GM21515 (cell line): ENCODE measurements around the gene PEX16.
A peak's percentile ranks its signal among the peaks of the same experiment; 100 is the strongest.

Experiments used
- ATAC-seq: cut with Tn5 transposase; IDR thresholded peaks from one replicate; pipeline ENCODE4 v1.9.1; 2021; ENCODE audit not compliant: unreplicated experiment

PEX16 gene

DNA sequence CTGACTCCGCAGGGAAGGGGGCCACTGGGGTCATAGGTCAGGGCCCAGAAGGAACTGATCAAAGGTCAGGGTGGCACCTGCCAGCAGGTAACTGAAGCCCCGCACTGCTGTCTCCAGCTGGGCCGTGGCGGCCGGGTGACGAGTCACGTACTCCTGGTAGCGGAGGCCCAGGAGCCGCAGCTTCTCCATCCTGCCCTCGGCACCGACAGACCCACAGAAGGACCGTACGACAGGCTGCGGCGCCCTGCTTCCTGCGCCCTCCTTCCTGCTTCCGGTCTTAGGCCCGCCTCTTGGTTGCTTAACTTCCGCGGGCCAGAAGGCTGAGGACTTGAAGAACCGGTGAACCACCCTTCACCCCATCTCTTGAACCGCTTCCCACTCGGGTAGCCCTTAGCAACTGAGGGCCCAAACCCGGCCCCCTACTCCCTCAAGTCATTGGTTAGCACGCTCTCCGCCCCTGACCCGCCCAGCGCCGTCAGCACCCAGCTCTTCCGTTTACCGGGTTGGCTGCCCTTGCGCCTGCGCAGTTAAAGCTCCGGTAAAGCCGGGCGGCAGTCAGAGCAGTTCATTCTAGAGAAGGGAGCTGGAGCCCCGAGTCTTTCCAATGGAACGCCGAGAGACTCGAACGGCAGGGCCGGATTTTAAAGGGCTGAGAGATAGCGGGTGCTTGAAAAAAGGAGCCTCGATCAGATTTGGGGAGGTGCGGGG lies at the start of gene PEX16:
Gene PEX16, minus strand, starts transcription at position 255 of the 708 bp plus-strand sequence. Its CDS starts 66 bp downstream, at position 189.
- ATAC-seq: peak; percentile 91

DNA sequence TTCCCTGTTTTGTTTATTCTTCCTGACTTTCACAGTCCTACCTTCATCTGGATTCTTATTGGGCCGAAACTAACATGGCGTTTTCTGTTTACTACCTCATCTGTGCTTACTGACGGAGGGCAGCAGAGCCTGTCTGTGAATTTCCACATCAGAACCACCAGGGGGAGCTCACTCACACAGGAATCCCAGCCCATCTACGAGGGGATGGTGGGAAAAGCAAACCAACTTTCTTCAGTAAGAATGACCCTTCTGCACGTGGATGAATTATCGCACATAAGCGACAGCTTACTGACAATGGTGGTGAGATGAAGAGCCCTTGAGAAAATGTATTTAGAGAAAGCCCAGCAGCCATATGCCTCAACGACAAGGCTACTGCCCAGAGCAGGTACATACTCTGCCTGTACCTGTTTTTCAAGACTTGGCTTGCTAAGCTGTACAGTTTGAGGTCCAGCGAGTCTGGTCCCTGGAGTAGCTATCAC lies 47.3 kb upstream of the PEX16 start:
- ATAC-seq: peak; percentile 66

- ATAC-seq: no peak
These were observed 44.1 kb upstream of the PEX16 start for GRCh38 chr11:45961751-45962240.

- ATAC-seq: no peak
These were observed 42.9 kb upstream of the PEX16 start for GRCh38 chr11:45960387-45961095.

- ATAC-seq: no peak
These were observed 42.2 kb upstream of the PEX16 start for GRCh38 chr11:45959851-45960250.

- no peak for ATAC-seq
These were observed 32.3 kb upstream of the PEX16 start for GRCh38 chr11:45949992-45950407.

DNA sequence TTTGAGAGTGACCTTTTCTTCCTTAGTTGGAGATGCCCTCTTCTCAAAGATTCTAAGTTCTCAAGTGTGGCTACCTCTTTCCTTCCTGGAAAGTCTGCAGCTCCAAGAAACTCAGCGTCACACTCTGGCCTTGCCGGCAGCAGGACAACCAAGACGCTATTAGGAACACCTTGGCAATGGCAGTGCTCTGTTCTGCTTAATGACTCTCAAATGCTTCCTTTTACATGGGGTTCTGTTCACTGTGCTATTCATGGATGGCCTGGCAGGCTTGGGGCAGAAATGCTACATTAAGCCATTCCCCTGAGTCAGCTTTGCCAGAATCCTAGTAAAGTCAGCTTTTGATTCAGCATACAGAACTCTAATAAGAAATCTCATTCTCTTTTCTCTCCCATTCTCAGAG lies 30.7 kb upstream of the PEX16 start:
- ATAC-seq: no peak

- ATAC-seq: no peak
These were observed 30.2 kb upstream of the PEX16 start for GRCh38 chr11:45947885-45948284.

GRCh38 chr11:45945397-45945999 lies 27.8 kb upstream of the PEX16 start:
- no peak for ATAC-seq

DNA sequence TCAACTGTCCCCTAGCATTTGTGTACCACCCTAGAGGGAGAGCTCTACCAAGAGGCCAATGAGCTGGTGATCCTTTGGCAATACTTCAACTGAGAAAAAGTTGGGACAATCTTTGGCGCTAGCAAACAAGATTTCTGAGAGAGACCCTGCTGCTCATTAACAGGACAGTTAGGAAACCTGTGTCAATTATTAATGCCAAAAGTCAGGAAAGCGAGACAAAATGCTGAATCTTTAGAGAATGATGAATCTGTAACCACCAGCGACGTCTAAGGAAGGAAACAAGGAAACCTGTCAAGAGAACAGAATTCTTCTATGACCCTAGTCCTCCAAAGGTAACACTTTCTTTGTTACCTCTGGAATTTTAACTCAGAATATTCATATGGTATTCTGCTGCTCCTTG lies 24.7 kb upstream of the PEX16 start:
- no peak for ATAC-seq

DNA sequence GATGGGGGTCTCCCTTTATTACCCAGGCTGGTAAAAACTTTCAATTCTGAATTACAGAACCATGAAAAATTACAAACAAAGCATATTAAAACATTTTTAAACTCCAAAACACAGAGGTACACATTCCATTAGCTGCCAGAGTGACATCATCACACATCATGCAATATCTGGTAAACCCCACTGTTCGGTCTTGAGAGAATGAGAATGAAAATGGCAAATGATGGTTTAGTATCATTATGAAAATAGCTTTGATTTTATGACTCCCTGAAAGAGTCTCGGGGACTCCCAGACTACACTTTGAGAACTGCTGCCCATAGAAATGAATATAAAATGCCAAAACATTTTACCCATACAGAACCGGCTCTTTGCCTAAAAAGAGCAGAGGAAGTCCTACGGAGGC lies 23.6 kb upstream of the PEX16 start:
- no peak for ATAC-seq

- ATAC-seq: no peak
These were observed 22.2 kb upstream of the PEX16 start for GRCh38 chr11:45939836-45940235.

DNA sequence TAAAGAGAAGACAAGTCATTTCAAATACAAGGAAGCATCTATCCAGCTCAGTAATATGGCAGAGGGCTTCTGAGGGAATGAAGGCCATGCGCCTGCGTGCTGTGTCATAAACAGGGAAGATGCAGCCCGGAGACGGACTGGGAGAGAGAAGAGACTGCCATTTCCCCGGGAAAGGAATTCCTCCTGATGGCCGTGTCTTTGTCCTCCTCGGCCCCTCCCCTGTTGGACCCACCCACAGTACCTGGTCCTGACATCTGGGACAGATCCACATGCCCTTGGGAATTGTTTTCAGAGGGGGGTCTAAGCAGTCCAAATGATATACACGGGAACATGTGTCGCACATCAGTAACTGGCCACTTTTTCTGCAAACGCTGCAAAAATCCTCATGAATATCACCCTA lies 20.2 kb upstream of the PEX16 start:
- ATAC-seq: no peak

- ATAC-seq: no peak
These were observed 18.9 kb upstream of the PEX16 start for GRCh38 chr11:45936511-45937054.

DNA sequence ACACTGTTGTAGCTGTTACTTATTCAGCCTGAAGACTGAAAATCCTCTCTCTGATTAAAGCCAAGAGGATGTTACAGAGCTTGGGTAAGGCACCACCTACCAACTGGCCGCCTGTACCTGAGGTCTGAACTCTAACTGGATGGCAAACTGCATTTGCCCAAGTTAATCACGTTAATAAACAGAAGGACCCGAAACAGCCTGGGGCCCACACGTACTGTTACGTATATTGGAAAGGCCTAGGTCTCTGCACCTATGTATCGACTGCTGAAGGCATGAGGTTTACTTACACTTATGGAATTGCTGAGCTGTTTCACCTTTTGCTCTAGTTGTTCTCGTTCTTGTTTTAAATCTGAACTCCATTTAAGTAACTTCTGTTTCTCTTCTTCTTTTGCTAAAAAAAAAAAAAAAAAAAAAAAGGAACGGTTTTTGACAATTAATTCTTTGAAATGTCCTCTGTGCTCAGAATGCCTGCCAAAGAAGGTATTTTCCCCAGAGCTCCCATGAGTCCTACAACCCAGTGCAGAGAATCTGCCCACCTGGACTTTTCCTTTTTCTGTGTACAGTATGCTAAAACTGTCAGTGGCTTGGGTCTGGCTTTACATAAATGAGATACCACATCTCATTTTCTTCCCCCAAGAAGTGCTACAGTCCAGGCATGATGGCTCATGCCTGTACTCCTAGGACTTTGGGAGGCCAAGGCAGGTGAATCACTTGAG lies 17.8 kb upstream of the PEX16 start:
- ATAC-seq: no peak

GRCh38 chr11:45934580-45935318 lies 17.1 kb upstream of the PEX16 start:
- no peak for ATAC-seq

DNA sequence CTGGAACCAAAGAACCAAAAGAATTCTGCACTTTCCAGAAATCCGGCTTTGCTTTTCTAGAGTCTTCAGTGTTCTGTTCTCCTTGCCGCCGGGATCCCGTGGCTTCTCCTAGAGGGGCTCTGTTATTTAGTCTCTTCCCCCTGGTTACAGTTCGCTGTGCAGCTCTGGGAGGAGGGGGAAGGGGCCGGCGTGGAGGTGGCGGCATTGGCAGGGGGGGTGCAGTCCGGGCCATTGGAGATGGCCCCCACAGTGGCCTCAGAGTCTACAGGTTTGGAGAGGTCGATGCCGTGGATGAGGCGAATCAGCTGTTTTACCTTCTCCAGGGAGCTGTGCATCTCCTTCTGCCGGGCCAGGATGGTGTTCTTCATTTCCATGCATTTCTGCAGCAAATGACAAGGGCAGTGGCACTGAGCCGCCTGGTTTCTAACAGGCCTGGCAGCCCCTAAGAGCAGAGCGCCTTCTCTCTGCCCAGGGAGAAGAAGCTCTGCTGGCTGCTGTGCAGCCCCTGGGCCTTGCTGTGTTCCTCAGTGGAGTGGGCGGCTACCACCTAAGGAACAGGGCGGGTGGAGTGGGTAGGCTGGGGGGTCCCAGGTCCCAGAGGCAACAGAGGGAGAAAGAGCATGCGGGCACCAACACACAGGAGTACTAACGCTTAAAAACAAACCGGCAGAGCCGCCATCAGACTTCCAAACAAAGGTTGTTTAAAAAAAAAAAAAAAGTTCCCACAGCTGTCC lies 16.3 kb upstream of the PEX16 start:
- ATAC-seq: no peak

DNA sequence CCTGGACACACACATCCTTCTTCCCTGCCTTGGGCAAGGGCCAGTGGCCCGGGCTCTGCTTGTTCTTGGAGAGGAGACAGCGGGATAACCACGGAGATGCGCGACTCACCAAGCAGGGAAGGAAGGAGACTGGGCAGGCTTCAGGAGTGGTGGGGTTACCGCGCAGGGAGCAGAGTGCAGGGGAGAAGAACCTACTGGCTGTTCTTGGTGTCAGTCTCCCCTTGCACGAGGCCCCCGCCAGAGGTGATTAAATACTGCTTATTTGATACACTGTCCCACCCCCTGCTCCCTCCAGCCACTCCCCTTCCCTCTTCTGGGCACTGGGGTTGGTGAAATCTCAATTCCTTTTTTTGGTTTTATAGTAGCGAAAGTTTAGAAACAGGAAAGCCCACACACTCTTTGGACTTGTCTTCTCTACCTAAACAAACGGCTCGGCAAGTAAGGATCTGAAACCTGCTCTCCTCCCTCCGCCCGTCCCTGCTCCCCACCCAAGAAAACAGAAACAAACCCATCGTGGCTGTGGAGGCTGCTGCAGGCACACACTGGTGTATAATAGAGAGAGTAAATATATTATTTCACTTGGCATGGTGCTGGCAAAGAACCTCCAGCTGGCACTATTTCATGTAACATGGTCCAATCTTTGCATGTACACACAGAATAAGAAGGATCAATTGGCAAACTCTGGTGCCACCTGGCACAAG lies 15.6 kb upstream of the PEX16 start:
- ATAC-seq: peak; percentile 30

DNA sequence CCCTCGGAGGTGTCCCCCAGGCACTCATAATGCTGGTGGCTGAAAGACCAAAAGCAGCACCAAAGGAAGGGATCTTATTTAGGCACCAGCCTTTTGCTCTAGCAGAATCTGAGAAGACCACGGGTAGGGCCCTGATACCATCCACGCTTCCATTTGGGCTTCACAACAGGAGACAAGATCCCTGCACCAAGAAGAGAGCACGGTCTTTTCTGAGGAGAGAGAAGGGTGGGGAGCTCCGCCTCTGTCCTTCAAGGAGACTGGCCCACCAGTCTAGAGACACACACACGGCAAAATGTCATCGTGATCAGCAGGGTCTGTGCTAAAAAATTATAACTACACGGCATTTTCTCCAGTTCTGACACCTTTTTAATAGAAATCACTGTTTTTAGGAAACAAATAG lies 14.5 kb upstream of the PEX16 start:
- no peak for ATAC-seq
